ENCODE data around the gene TDP1.

Gene TDP1

GRCh38 chr14:89922031-89922907 lies 33.5 kb upstream of the TDP1 start:
- no peaks in the 10 kb centered on the region for H3K9me3 Mint-ChIP-seq
- no peak overlapping the region for H3K4me3 Mint-ChIP-seq
- H3K27me3 Mint-ChIP-seq: no peaks in the 10 kb centered on the region
- peaks cover 5% of the 10 kb centered on the region for H3K4me1 Mint-ChIP-seq (ENCODE audit: low read depth)
- DNase-seq: no peak
- H3K36me3 Mint-ChIP-seq (ENCODE audit: low read depth): no peaks in the 10 kb centered on the region
- H3K27ac Mint-ChIP-seq: peak overlapping the region; percentile 51

DNA sequence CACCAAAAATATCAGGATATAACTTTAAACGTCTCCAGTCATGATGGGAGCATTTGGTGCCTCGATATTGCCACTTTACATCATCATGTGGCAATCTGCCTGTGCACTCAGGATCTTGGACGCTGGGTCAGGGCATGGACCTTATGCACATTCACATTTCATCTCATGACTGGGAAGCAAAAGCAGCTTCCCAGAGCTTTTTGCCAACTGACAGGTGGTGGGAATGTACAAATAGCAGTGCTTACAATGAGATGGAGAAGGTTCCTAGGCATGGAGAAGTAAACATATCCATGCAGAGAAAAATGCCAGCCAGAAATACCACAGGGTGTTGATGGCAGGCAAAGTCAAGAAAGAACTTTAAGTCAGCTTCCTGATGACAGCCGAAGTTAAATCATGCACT lies 31.5 kb upstream of the TDP1 start:
- H3K9me3 Mint-ChIP-seq: no peaks in the 10 kb centered on the region
- H3K36me3 Mint-ChIP-seq (ENCODE audit: low read depth): no peaks in the 10 kb centered on the region
- peaks cover 5% of the 10 kb centered on the region for H3K4me1 Mint-ChIP-seq (ENCODE audit: low read depth)
- no peak overlapping the region for H3K27ac Mint-ChIP-seq
- DNase-seq: no peak
- no peaks in the 10 kb centered on the region for H3K27me3 Mint-ChIP-seq
- no peak overlapping the region for H3K4me3 Mint-ChIP-seq

GRCh38 chr14:89926694-89927093 lies 29.0 kb upstream of the TDP1 start:
- H3K4me3 Mint-ChIP-seq: no peak overlapping the region
- no peak overlapping the region for H3K27ac Mint-ChIP-seq
- H3K36me3 Mint-ChIP-seq (ENCODE audit: low read depth): peaks cover 9% of the 10 kb centered on the region
- no peaks in the 10 kb centered on the region for H3K27me3 Mint-ChIP-seq
- H3K9me3 Mint-ChIP-seq: no peaks in the 10 kb centered on the region
- peaks cover 5% of the 10 kb centered on the region for H3K4me1 Mint-ChIP-seq (ENCODE audit: low read depth)
- DNase-seq: no peak

- no peaks in the 10 kb centered on the region for H3K9me3 Mint-ChIP-seq
- H3K4me3 Mint-ChIP-seq: no peak overlapping the region
- no peak for DNase-seq
- no peak overlapping the region for H3K27ac Mint-ChIP-seq
- H3K27me3 Mint-ChIP-seq: no peaks in the 10 kb centered on the region
- H3K4me1 Mint-ChIP-seq (ENCODE audit: low read depth): peaks cover 5% of the 10 kb centered on the region
- peaks cover 9% of the 10 kb centered on the region for H3K36me3 Mint-ChIP-seq (ENCODE audit: low read depth)
Observed at GRCh38 chr14:89927186-89927865, 28.4 kb upstream of the TDP1 start.

- Mint-ChIP-seq H3K4me3 (no peak overlapping the region), H3K27ac (no peak overlapping the region), H3K36me3 (ENCODE audit: low read depth) (peaks cover 9% of the 10 kb centered on the region), H3K27me3 (no peaks in the 10 kb centered on the region), H3K9me3 (no peaks in the 10 kb centered on the region), H3K4me1 (ENCODE audit: low read depth) (peaks cover 5% of the 10 kb centered on the region)
- DNase-seq: no peak
Observed at GRCh38 chr14:89933002-89933401, 22.7 kb upstream of the TDP1 start.

DNA sequence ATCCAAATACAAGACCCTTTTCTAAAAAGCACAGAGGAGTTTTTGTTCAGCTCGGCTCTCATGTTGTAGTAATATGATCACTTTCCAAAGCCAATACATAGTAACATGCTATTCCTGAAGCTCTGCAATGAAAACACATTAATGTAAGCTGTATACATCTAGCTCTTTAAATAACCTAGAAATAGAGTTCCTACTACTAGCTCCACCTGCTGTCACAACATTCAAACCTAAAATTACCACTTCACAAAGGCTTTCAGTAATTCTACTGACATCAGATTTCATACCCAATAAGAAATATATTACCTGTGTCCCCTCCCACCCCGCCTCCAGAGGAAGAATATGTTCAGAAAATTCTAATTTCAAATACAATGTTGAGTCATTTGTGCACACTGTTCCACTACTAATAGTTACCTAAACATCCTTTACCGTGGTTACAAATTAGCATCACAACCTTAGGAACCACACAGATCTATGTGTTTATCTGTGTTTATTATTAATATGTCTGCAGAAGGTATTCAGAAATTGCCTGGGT lies 19.0 kb upstream of the TDP1 start:
- H3K36me3 Mint-ChIP-seq (ENCODE audit: low read depth): no peaks in the 10 kb centered on the region
- H3K27ac Mint-ChIP-seq: no peak overlapping the region
- H3K27me3 Mint-ChIP-seq: no peaks in the 10 kb centered on the region
- peaks cover 10% of the 10 kb centered on the region for H3K4me1 Mint-ChIP-seq (ENCODE audit: low read depth)
- no peak for DNase-seq
- no peak overlapping the region for H3K4me3 Mint-ChIP-seq
- no peaks in the 10 kb centered on the region for H3K9me3 Mint-ChIP-seq

DNA sequence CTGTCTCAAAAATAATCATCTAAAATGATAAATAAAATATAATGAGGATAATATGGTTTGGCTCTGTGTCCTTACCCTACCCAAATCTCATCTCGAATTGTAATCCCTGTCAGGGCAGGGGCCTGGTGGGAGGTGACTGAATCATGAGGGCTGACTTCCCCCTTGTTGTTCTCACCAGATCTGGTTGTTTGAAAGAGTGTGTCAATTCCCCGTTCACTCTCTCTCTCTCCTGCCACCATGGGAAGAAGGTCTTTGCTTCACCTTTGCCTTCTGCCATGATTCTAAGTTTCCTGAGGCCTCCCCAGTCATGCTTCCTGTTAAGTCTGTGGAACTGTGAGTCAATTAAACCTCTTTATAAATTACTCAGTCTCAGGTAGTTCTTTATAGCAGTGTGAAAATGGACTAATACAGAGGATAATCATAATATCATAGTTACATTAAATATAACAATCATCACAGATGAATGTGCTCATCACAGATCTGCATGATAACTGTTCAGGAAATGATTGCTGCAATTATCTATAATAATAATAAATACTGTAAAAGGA lies 13.8 kb upstream of the TDP1 start:
- DNase-seq: no peak
- H3K4me3 Mint-ChIP-seq: no peak overlapping the region
- H3K36me3 Mint-ChIP-seq (ENCODE audit: low read depth): no peaks in the 10 kb centered on the region
- peaks cover 16% of the 10 kb centered on the region for H3K4me1 Mint-ChIP-seq (ENCODE audit: low read depth)
- H3K27ac Mint-ChIP-seq: peak overlapping the region; percentile 70
- H3K9me3 Mint-ChIP-seq: no peaks in the 10 kb centered on the region
- H3K27me3 Mint-ChIP-seq: no peaks in the 10 kb centered on the region

- Mint-ChIP-seq H3K9me3 (no peaks in the 10 kb centered on the region), H3K27ac (no peak overlapping the region), H3K4me1 (ENCODE audit: low read depth) (peaks cover 10% of the 10 kb centered on the region), H3K27me3 (no peaks in the 10 kb centered on the region), H3K36me3 (ENCODE audit: low read depth) (peaks cover 19% of the 10 kb centered on the region), H3K4me3 (no peak overlapping the region)
- no peak for DNase-seq
Observed at GRCh38 chr14:89947344-89947743, 8.4 kb upstream of the TDP1 start.

GRCh38 chr14:89952576-89952975 lies 3.2 kb upstream of the TDP1 start:
- DNase-seq: no peak
- no peaks in the 10 kb centered on the region for H3K9me3 Mint-ChIP-seq
- peaks cover 35% of the 10 kb centered on the region for H3K4me1 Mint-ChIP-seq (ENCODE audit: low read depth)
- no peaks in the 10 kb centered on the region for H3K27me3 Mint-ChIP-seq
- no peak overlapping the region for H3K27ac Mint-ChIP-seq
- H3K4me3 Mint-ChIP-seq: no peak overlapping the region
- H3K36me3 Mint-ChIP-seq (ENCODE audit: low read depth): peaks cover 39% of the 10 kb centered on the region

GRCh38 chr14:89953602-89954001 lies 2.1 kb upstream of the TDP1 start:
- peak overlapping the region; percentile 97 for H3K4me3 Mint-ChIP-seq
- DNase-seq: no peak
- peaks cover 48% of the 10 kb centered on the region for H3K36me3 Mint-ChIP-seq (ENCODE audit: low read depth)
- peaks cover 44% of the 10 kb centered on the region for H3K4me1 Mint-ChIP-seq (ENCODE audit: low read depth)
- no peaks in the 10 kb centered on the region for H3K27me3 Mint-ChIP-seq
- peaks cover 4% of the 10 kb centered on the region for H3K9me3 Mint-ChIP-seq
- H3K27ac Mint-ChIP-seq: no peak overlapping the region

DNA sequence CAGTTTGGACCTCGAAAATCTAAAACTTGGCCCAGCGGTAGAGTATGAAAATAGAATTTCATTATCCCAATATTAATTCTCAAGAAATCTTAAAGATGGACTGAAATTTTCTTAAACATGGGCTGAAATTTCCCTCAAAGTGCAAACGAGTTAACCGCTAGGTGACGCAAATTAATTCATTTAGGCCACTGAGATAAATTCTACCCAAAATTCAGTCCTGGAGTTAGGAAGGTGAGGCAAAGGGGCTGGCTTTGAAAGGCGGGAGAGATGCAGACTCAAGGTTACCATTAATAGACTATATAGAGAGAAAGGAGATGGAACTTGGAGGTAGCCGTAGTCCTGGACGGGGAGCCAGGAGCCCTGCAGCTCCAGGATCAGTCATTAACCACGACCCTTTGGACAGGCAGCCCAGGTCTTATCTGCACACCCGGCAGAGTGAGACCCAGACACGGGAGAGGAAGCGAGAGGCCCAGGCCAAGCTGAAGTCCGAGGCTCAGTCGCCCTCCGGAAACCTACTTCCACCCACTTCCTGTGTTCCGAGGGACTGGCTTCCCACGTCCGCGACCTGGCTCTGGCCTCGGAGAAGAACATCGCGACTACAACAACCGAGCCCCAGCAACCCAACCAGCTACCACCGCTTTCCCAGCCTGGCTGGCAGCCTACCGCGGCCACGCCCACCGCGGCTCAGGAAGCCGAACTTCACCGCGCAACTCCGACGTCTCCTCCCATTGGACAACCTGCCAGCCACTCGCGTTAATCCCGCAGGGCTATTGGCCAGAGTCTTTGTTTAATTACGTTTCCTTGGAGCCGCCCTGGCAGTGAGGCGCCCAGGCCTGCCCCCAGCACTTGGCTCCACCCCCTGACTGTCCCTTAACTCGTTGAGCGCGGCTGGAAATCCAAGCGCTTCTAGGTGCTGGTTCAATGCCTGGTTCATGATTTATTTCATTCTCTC lies 1.4 kb upstream of the TDP1 start, which contains the start of gene EFCAB11:
TSS of gene EFCAB11 (minus strand) at position 661 of the 952 bp plus-strand sequence. CDS start at position 591, 70 bp downstream.
- DNase-seq: peak; percentile 92
- peak within 1 kb of the TSS; percentile 99 for H3K27ac Mint-ChIP-seq
- peaks cover 51% of the 10 kb centered on the region for H3K4me1 Mint-ChIP-seq (ENCODE audit: low read depth)

GRCh38 chr14:89955022-89955744 lies 544 bp upstream of the TDP1 start:
- DNase-seq: no peak
- peak overlapping the region; percentile 97 for H3K4me3 Mint-ChIP-seq
- H3K9me3 Mint-ChIP-seq: peaks cover 4% of the 10 kb centered on the region
- H3K4me1 Mint-ChIP-seq (ENCODE audit: low read depth): peaks cover 60% of the 10 kb centered on the region
- H3K27ac Mint-ChIP-seq: peak overlapping the region; percentile 99
- no peaks in the 10 kb centered on the region for H3K27me3 Mint-ChIP-seq
- peaks cover 53% of the 10 kb centered on the region for H3K36me3 Mint-ChIP-seq (ENCODE audit: low read depth)

More for the DNA sequence above, 1.4 kb upstream of the TDP1 start, which contains the start of gene EFCAB11:
- peaks cover 54% of the 10 kb centered on the region for H3K36me3 Mint-ChIP-seq (ENCODE audit: low read depth)
- peaks cover 4% of the 10 kb centered on the region for H3K9me3 Mint-ChIP-seq
- H3K4me3 Mint-ChIP-seq: peak within 1 kb of the TSS; percentile 97
- no peaks in the 10 kb centered on the region for H3K27me3 Mint-ChIP-seq

- peaks cover 4% of the 10 kb centered on the region for H3K9me3 Mint-ChIP-seq
- H3K27me3 Mint-ChIP-seq: no peaks in the 10 kb centered on the region
- H3K36me3 Mint-ChIP-seq (ENCODE audit: low read depth): peaks cover 57% of the 10 kb centered on the region
- no peak for DNase-seq
- H3K27ac Mint-ChIP-seq: peak overlapping the region; percentile 99
- peak overlapping the region; percentile 97 for H3K4me3 Mint-ChIP-seq
- H3K4me1 Mint-ChIP-seq (ENCODE audit: low read depth): peaks cover 74% of the 10 kb centered on the region
Observed at GRCh38 chr14:89956661-89957009, 908 bp downstream of the TDP1 start.

Measured in activated T-cell treated with anti-CD3 and anti-CD28 coated beads, Interleukin-2, amount 50 U/mL, for 24 hours (primary cell).